AG04449 (cell line): ENCODE data around the gene NOX1.

Experiments used
- CTCF ChIA-PET: fragments of 350-600 bp; formaldehyde crosslinking; extraction: SDS; loops from one replicate; lab custom pipeline; 2021; ENCODE audit warnings: antibody characterized with exemption; lab: Yijun Ruan, JAX
- POLR2A ChIA-PET: fragments of 400-600, 350-600 bp; formaldehyde crosslinking; extraction: SDS; loops from one replicate; lab custom pipeline; 2020; ENCODE audit warnings: antibody characterized with exemption, inconsistent platforms; lab: Yijun Ruan, JAX
- DNase-seq: peaks from one replicate; pipeline ENCODE4 v3.0.0-alpha.2; 2010; ENCODE audit warnings: low read depth, low spot score
- H3K4me3 ChIP-seq: 2 replicates; pipeline ENCODE4 v1.5.1; 2011; ENCODE audit warnings: low read depth, mild to moderate bottlenecking, control low read depth, low read length
- CTCF ChIP-seq: IDR thresholded peaks from one replicate; pipeline ENCODE4 v1.5.1; 2011; ENCODE audit warnings: mild to moderate bottlenecking, moderate library complexity, low read length, control low read depth, inconsistent platforms; ENCODE audit not compliant: insufficient read depth; ENCODE audit errors: missing control alignments

Gene NOX1

GRCh38 chrX:100830143-100830542, 44.0 kb downstream of the NOX1 start:
- no peak overlapping the region for H3K4me3 ChIP-seq

GRCh38 chrX:100829730-100830129, 44.4 kb downstream of the NOX1 start:
- TF ChIP-seq CTCF = no peak
- DNase-seq = peak; percentile 2
- POLR2A ChIA-PET = no interaction called here
- no peak overlapping the region for H3K4me3 ChIP-seq
- CTCF ChIA-PET = no interaction called here

More at GRCh38 chrX:100830143-100830542, 44.0 kb downstream of the NOX1 start:
- ChIA-PET POLR2A (no interaction called here), CTCF (no interaction called here)
- TF ChIP-seq CTCF = no peak
- DNase-seq = no peak

GRCh38 chrX:100819837-100820666, 54.1 kb downstream of the NOX1 start, which contains the start of gene CSTF2:
Gene CSTF2, plus strand, starts transcription at chrX:100820391. Its CDS starts 26 bp downstream, at chrX:100820417.
- peak; percentile 10 for DNase-seq
- H3K4me3 ChIP-seq = peak within 1 kb of the TSS; percentile 74
- POLR2A ChIA-PET = no interaction called here
- TF ChIP-seq CTCF = no peak
- CTCF ChIA-PET = no interaction called here

- peak overlapping the region; percentile 74 for H3K4me3 ChIP-seq
- ChIA-PET POLR2A (no interaction called here), CTCF (no interaction called here)
- no peak for DNase-seq
- no peak for TF ChIP-seq CTCF
These were observed 54.7 kb downstream of the NOX1 start for GRCh38 chrX:100819534-100819836.

- CTCF ChIA-PET = no interaction called here
These were observed 56.8 kb downstream of the NOX1 start for GRCh38 chrX:100817340-100817739.

More at GRCh38 chrX:100817340-100817739, 56.8 kb downstream of the NOX1 start:
- H3K4me3 ChIP-seq = no peak overlapping the region
- no peak for TF ChIP-seq CTCF
- no peak for DNase-seq
- POLR2A ChIA-PET = no interaction called here
